MV-4-11 (cell line): ENCODE data around the gene ICAM1.
A peak's percentile ranks its signal among the peaks of the same experiment; 100 is the strongest.
"Not testable (repeated sequence)": the region's sequence is repeated elsewhere in the genome, so short reads cannot be mapped to it uniquely, and the experiment has no call there.

Experiments used
- DNase-seq: peaks from one replicate; lab custom pipeline; 2025; lab: John Stamatoyannopoulos, UW

Gene ICAM1, protein sequence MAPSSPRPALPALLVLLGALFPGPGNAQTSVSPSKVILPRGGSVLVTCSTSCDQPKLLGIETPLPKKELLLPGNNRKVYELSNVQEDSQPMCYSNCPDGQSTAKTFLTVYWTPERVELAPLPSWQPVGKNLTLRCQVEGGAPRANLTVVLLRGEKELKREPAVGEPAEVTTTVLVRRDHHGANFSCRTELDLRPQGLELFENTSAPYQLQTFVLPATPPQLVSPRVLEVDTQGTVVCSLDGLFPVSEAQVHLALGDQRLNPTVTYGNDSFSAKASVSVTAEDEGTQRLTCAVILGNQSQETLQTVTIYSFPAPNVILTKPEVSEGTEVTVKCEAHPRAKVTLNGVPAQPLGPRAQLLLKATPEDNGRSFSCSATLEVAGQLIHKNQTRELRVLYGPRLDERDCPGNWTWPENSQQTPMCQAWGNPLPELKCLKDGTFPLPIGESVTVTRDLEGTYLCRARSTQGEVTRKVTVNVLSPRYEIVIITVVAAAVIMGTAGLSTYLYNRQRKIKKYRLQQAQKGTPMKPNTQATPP

DNA sequence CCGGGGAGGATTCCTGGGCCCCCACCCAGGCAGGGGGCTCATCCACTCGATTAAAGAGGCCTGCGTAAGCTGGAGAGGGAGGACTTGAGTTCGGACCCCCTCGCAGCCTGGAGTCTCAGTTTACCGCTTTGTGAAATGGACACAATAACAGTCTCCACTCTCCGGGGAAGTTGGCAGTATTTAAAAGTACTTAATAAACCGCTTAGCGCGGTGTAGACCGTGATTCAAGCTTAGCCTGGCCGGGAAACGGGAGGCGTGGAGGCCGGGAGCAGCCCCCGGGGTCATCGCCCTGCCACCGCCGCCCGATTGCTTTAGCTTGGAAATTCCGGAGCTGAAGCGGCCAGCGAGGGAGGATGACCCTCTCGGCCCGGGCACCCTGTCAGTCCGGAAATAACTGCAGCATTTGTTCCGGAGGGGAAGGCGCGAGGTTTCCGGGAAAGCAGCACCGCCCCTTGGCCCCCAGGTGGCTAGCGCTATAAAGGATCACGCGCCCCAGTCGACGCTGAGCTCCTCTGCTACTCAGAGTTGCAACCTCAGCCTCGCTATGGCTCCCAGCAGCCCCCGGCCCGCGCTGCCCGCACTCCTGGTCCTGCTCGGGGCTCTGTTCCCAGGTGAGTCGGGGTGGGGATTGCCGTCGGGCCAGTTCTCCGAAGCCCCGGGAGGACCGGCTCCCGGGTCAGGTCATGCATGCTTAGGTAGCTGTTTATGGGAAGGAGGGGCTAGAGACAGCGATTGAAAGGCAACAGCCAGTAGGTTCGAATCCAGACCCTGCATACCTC lies at the start of gene ICAM1:
Gene ICAM1, plus strand, starts transcription at position 505 of the 779 bp plus-strand sequence. Its CDS starts 40 bp downstream, at position 545.
- DNase-seq, result peak; percentile 74

DNA sequence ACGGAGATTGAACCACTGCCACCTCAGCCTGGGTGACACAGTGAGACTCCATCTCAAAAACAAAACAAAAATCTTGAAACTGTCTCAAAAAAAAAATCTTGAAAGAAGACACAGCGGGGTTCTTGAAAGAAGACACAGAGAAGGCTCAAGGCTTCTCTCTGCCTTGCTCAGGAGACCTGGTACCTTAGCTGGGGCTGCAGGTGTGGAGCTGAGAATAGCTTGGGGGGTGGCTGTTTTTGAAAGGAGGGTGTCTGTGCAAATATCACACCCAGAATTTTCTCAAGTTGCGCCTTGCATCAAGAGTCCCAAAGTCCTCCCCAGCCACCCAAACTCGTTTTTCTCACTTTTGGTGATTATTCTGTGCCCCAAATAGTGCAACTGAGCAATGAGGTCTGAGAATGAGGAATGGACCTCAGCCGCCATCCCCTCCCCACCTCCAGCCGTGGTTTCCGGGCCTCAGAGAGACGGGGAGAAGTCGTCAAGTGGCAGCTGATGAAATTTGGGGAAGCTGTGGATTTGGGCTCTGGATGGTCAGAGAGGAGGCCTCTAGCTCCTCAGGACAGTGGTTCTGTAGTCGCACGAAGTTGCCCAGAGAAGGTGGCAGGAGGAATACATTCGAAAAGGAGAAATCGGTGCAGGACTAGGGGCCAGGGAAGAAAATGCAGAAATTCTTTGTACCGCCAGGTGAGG lies 48.6 kb upstream of the ICAM1 start:
- DNase-seq, result peak; percentile 77

DNA sequence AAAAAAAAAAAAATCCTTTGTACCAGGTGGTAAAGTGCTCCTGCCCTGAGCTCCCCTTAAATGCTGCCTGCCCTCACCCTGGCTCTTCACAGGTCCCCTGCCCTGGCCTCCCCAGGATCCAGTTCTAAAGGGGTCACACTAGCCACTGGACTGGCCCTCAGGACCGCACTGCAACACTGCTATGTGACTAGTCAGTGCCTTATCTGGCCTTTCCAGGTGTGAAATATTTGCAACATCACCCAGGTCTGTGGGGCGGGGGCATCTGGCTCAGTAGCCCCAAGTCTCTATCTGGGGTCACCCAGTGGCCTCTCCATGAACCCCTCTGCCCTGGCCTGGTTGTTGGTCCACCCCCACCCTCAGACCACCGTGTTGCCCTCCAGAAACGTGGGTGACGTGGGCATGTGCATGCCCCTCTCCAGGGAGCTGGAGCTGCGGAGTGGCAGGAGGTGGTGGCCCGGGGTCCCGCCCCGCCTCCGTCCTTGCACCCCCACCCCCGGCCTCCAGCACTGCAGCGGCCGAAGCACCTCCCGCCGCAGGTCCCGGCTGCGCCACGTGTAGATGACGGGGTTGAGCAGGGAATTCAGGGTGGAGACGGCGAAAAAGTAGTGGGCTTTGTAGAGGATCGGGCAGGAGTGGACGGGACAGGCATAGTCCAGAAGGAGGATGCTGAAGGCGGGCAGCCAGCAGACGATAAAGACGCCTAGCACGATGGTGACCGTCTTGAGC lies 47.3 kb upstream of the ICAM1 start:
- no peak for DNase-seq

DNA sequence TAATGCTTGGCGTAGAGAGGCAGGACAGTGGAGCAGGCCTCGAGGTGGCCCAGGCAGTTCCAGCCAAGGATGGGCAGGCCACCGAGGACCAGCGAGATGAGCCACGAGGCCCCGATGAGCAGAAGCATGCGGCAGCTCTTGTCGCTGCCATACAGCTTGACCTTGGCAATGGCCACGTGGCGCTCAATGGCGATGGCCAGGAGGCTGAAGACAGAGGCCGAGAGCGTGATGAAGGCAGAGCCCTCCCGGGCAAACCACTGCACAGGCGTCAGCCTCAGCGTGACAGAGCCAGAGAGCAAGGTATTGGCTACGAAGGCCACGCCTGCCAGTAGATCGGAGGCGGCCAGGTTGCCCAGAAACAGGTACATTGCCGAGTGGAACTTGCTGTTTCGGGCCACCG lies 46.6 kb upstream of the ICAM1 start:
- DNase-seq, result no peak

DNA sequence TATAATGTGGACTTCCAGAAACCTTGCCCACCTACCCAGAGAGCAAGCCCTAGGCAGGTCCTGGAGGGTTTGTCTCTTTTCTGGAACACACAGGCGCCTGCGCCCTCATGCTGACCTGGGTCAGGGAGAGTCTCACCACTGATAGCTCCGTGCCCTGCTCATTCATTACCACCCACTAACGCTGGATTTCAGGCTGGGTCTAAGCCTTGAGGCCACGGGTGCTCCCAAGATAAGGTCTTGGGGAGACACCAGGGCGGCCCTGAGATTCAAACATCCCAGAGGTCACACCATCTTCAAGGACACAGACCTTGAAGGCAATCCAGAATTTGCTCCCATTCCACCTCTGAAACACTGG lies 44.9 kb upstream of the ICAM1 start:
- no peak for DNase-seq

DNA sequence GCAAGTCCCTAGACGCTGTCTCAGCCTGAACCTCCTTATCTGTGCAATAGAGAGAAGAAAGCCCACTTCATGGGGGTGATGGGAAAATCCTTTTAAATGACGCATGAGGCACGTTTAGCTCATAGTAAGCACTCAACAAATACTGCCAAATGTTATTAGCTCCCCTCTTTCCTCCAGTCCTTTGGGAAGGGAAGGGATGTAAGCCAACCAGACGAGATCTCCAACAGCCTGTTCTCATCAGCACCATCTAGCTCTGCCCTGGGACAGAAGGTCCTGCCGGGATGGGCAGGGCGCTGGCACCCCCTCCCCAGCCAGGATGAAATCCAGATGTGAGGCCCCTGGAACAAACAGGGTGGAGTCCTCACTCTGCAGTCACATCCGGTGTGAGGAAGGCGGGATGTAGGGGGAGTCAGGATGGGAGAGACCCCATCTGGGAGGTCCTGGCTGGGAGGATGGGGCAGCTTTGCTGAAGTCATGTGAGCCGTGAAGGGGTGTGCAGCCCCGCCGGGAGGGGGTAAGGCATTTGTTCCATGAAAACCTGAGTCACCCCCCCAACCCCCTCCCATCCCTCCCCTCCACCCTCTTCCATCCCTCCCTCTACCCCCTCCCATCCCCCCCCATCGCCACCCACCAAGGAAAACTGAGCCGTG lies 44.4 kb upstream of the ICAM1 start:
- no peak for DNase-seq

DNA sequence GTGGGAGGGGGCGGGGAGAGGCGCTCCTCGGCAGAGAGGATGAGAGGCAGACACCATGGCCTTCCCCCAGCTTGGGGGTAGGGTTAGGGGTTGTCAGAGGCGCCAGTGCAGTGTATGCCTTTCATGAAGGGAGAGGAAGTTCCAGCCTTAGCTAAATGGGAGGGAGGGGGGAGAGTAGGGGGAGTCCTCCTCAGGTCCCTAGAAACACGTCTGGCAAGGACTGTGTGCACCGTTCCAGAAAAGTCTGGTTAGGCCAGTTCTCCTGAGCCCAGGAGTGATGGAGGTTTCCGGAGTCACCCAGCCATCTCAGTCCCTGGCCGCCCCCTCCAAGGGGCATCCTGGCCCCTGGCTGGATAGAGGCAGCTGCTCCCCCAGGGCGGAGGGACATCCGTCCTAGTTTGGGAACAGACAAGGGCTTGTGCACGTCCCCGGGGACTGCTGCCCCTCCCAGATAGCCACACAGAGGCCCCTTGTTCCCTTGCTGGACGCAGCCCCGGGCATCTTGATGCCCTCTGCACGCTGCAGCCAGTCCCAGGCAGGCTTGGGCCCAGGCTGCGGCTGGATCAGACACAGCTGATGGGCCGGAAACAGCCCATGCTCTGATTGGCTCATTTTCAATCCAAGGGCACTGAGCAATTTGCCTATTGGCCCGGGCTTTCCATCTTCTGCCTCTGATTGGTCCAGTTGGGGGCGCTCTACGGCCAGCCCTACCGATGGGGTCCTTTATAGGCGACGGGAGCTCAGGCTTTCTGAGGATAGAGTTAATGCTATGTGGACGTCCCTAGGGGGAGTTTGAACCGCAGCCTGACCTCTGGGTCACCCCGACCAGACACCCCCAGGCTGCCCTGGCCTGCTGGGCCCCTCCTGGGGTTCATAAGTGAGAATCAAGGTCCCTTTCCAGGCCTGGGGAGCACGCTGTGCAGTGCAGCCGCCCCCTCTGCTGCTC lies 43.6 kb upstream of the ICAM1 start:
- no peak for DNase-seq

DNA sequence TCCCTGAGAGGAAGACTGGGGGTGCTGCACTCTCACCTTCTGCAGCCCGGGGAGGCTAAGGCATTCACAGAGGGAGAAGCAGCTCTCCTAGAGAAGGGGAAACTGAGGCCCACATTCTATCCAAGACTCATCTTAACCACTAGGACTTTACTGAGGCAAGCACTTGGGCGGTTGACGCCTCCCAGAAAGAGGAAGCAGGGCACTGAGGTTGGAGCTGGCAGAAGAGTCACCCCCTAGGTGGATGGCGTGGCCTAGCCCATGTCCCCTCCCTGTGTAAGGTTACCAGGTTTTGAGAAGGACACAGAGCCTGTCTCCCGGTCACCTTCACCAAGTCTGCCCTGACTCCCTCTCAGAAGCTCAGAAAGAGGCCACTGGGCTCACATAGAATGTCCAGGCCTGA lies 42.5 kb upstream of the ICAM1 start:
- peak; percentile 75 for DNase-seq

DNA sequence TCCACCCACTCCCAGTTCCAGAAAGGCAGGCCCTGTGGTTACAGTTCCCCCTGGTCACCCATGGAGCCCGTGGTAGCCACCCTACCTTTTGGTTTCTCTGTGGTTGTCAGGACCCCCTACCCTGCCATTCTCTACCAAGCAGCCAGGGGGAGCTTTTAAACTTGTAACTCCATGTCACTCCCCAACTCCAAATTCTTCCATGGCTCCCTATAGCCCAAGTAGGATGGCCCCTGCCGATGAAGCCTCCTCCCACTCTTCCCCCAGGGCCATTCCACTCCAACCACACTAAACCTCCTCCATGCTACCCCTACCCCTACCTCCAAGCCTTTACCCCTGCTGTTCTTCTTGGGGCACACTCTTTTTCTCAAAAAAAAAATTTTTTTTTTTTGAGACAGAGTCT lies 42.0 kb upstream of the ICAM1 start:
- DNase-seq, result no peak

DNA sequence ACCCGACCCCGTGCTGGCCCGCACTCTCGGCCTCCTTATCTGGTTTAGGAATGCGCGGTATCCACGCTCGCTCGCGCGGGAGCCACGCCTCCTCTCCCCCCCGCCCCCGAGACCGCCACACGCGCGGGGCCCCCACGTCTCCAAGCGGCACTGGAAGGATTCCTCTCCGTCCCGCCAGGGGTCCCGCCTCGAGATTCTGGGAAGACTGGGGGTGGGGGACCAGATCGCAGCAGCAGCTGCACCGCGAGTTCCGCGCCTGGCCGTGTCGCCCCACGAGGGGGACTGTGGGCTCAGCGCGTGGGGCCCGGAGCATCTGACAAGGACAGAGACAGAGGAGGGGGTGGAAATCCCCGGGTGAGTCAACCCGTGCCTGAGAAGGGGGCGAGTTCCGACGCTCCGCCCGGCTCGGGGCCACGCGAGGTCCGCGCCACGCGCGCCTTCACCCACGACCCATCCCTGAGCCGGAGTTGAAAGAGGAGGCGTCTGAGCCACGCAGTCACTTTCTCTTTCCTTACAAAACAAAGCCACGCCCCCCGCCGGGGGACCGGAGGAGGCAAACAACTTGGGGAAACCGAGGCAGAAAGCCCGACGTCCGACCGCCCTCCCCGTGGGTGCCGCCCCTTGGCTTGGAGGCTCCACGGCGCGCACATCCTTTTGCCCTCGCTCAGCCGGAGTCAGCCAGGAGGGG lies 40.6 kb upstream of the ICAM1 start:
- DNase-seq, result no peak

DNA sequence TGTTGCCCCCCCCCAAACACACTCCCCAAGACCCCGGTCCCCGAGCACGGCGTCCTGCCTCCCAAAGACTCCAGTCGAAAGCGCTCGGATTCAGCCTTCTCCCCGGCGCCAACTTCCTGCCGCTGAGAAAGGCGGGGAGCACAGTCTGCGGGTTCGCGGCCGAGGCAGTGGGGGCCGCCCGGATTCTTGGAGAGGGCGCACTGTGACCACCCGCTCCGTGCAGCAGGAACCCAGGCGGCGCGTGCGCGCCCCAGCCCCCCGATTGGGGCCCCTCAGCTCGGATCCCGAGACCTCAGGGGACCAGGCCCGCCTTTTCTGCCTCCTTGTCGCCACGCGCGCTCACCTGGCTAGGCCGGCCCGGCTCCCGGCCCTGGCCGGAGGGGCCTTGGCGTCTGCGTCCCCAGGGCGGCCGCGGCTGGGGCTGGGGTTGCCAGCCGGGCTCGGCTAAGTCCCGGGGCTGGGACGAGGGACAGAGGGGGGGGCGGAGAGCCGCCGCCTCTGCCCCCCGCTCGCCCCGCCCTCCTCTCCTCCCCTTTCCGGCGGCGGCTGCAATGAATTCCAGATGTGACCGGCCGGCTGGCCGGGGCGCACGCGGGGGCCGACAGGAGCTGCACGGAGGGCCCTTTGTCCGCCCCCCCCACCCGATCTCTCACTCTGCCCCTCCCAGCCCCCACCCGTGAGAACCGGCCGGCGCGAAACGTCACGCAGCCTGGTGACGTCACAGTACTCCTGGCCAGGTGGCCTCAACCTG lies 39.9 kb upstream of the ICAM1 start, which contains the start of gene S1PR2:
Gene S1PR2, minus strand, starts transcription at position 471 of the 751 bp plus-strand sequence. CDS start 6,426 bp downstream, outside the sequence.
- peak; percentile 30 for DNase-seq

DNA sequence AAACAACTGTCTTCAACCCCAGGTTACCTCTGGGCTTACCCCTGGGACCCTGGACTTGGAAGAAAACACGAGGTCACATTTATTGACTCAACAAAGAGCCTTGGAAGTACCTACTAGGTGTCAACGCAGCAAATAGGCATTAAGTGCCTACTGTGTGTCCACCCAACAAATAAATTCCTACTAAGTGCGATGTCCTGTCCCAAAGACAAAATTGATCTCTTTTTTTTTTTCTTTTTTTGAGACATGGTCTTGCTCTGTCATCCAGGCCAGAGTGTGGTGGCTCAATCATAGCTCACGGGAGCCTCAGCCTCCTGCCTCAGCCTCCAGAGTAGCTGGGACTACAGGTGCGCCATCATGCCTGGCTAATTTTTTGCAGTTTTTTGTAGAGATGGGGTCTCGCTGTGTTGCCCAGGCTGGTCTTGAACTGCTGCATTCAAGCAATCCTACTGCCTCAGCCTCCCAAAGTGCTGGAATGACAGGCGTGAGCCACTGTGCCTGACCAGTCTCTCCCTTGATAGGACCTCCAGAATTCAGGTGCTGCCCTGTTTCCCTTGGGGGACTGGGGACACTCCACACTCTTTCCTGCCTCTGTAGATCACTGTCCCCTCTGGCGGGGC lies 39.2 kb upstream of the ICAM1 start:
- no peak for DNase-seq

DNA sequence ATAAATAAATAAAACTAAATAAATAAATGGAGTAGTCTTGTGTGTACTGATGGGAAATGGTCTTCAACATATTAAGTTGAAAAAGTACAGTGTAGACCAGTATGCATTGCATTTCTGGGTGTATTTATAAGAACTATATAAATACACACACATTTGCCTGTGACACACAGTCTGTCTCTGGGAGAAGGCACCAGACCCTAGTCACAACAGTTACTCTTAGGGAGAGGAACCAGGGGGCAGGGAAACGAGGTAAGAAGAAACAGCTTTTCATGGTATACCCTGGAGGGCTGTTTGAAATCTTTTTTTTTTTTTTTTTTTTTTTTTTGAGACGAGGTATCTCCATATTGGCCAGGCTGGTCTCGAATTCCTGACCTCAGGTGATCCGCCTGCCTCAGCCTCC lies 37.0 kb upstream of the ICAM1 start:
- no peak for DNase-seq

DNA sequence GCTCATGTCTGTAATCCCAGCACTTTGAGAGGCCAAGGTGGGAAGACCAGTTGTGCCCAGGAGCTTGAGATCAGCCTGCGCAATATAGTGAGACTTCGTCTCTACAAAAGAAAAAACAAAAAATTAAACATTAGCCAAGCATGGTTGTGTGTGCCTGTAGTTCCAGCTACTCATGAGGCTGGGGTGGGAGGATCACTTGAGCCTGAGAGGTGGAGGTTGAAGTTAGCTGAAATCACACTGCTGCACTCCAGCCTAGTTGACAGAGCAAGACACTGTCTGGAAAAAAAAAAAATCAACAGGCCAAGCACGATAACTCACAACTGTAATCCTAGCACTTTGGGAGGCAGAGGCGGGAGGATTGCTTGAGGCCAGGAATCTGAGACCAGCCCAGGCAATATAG lies 35.9 kb upstream of the ICAM1 start:
- DNase-seq, result no peak

DNA sequence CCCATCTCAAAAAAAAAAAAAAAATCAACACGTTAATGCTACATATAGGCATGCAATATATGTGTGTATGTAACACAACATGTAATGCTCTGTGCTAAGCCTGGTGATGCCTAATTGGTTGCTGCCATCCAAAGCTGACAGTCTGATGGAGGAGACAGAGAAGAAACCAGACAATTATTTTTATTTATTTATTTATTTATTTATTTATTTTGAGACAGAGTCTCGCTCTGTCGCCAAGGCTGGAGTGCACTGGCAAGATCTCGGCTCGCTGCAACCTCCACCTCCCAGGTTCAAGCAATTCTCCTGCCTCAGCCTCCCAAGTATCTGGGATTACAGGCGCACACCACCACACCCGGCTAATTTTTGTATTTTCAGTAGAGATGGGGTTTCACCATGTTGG lies 35.5 kb upstream of the ICAM1 start:
- DNase-seq, result not testable (repeated sequence)

DNA sequence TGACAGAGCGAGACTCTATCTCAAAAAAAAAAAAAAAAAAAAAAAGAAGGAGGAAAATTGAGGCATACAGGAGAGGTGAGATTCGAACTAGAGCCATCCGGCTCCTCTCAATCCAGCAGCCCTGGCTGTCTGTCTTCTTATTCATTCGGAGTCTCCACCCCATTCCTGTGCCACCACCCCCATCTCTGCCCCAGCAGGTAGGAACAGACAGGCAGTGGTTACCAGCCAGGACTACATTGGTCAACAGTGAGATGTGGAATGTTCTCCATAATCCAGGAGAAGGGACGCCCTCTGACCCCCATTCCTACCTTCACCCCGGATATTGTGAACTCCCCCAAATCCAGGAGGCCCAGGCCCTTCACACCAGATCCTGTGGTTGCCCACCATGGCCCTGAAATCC lies 33.2 kb upstream of the ICAM1 start:
- no peak for DNase-seq

DNA sequence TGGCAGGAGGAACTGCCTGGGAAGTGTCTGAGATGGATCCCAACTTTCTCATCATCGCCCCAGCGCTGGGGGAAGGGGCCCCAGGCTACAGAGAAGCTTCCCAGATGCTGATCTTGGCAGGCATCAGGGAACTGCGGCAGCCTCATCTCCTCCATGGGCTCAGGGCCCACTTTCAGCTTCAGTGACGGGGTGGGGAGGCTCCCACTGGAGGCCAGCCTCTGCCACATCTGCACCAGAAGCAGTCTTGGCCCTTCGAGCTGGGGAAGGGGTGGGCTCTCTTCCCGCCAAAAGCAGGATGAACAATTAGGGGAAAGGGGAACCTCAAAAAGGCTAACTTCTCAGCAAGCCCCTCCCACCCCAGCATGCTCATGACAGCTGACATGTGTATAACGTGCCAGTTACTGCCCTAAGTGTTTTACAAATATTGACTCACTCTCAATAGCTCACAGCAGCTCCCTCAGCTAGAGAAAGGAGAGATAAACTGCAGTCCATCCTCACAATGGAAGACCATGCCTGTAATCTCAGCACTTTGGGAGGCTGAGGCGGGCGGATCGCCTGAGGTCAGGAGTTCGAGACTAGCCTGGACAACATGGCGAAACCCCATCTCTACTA lies 32.6 kb upstream of the ICAM1 start:
- no peak for DNase-seq
